GM19193 (cell line): ENCODE measurements around the gene C7orf33.

Experiments
- POLR2A ChIP-seq: IDR thresholded peaks from 4 replicates; pipeline ENCODE4 v1.6.1; 2011; ENCODE audit not compliant: insufficient read depth, insufficient read length; ENCODE audit errors: extremely low read depth

The C7orf33 gene

DNA sequence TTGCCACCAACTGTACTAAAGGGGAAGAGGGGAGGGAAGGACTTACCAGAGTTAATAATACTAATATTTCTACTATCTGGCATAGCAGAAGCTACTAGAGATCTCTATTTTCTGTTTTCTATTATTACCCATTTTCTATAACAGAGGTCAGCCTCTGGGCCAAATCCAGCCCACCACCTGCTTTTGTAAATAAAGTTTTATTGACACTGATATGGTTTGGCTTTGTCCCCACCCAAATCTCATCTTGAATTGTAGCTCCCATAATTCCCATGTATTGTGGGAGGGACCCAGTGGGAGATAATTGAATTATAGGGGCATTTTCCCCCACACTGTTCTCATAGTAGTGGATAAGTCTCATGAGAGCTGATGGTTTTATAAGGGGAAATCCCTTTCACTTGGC lies 62.2 kb downstream of the C7orf33 start:
- TF ChIP-seq POLR2A = no peak

DNA sequence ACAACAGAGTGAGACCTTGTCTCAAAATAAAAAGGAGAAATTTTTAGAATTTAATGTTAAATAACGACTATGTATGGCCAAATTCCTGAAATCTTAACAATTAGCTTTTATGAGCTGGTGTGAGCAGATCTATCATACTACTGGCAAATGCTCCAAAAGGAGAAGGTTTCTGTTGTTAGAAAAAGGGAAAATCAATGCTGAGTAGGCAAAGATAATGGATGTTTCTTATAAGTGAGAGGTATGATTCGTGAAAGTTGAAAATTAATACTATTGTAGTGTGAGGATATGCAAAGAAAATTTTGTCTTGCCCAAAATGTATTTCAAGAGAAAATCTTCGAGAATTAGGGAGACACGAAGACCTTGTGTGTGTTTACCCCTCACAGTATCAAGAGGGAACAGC lies 67.4 kb downstream of the C7orf33 start:
- TF ChIP-seq POLR2A = no peak

DNA sequence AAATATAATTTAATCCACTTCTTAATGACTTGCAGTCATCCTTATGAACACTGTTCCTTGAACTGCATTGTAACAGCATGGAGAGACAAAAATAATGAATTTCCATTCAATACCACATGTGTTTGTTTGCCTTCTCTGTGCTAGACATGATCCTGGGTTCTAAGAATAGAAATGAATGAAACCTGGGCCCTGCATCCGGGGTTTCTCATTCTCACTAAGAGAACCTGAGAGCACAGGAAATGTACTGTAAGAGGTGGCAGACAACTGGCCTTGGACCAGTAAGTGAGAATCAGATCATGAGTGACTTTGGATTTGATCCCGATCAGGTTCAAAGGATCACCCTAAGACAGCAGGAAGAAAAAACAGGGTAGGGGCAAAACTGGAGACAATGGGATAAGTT lies 70.9 kb downstream of the C7orf33 start:
- TF ChIP-seq POLR2A = no peak

- TF ChIP-seq POLR2A = no peak
Observed at GRCh38 chr7:148662646-148663045, 72.1 kb downstream of the C7orf33 start.

DNA sequence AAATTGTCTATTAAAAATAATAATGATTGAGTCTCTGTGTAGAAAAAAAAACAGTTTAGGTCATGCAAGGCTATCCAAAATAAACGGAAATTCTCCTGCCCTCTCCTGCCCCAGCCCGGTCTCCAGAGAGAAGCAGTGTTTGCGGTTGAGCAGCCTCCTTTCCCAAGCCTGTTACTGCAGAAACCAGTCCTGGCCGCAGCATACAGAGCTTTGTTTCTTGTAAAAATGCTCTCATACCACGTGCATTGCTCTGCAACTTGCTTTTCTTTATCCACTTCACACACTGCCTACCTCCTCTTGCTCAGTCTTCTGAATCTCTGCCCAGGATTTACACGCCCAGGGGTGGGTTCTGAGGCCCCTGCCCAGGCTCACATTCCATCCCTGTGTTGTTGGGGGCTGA lies 73.8 kb downstream of the C7orf33 start:
- no peak for TF ChIP-seq POLR2A

- TF ChIP-seq POLR2A = no peak
Observed at GRCh38 chr7:148665221-148665620, 74.7 kb downstream of the C7orf33 start.
